ENCODE results near the gene TMCC1.

GRCh38 chr3:129628169-129628522 is 265.4 kb downstream of the TMCC1 start:
- TF ChIP-seq RAD21 (IDR thresholded peaks at IDR 0.05; ENCODE audit: low read length) (no peak), NFIC (IDR thresholded peaks at IDR 0.05; ENCODE audit: borderline replicate concordance) (no peak), YY1 (IDR thresholded peaks at IDR 0.05; ENCODE audit: low read depth) (no peak), EZH2phosphoT487 (IDR thresholded peaks at IDR 0.05; ENCODE audit: borderline replicate concordance, low read depth) (no peak), FOXM1 (IDR thresholded peaks at IDR 0.05; ENCODE audit: low read depth) (no peak), CTCF (IDR thresholded peaks at IDR 0.05) (no peak), RCOR1 (IDR thresholded peaks at IDR 0.05; ENCODE audit: low read length) (no peak), TAF1 (IDR thresholded peaks at IDR 0.05; ENCODE audit: borderline replicate concordance, low read depth, low read length) (no peak), REST (IDR thresholded peaks at IDR 0.05; ENCODE audit: low read depth, low read length) (no peak), EP300 (IDR thresholded peaks at IDR 0.05; ENCODE audit: borderline replicate concordance in 1 of 2, low read depth in 1 of 2, low read length in 1 of 2) (no peak), FOSL2 (IDR thresholded peaks at IDR 0.05; ENCODE audit: borderline replicate concordance, low read depth) (no peak), MXI1 (IDR thresholded peaks at IDR 0.05; ENCODE audit: low read depth, low read length) (no peak)
